Upper lobe of right lung (tissue), 1 donor: ENCODE measurements around the gene SORD. TPM values are rescaled to one million over a fixed set of nuclear protein-coding genes. Genes with fewer than 3 reads are reported as not detected.

Experiments used
- ATAC-seq: fragments of 200-7000 bp; cut with Tn5 transposase; one replicate; pipeline ENCODE4 v1.9.1; 2020; ENCODE audit warnings: mild to moderate bottlenecking, moderate library complexity
- DNase-seq: peaks from one replicate; pipeline ENCODE4 v3.0.0-alpha.2; 2020
- H3K27ac ChIP-seq: fragments of 200-600 bp; one replicate; pipeline ENCODE4 v1.8.0; 2022
- H3K27me3 ChIP-seq: fragments of 200-600 bp; one replicate; pipeline ENCODE4 v1.8.0; 2022; ENCODE audit warnings: mild to moderate bottlenecking
- H3K36me3 ChIP-seq: fragments of 200-600 bp; one replicate; pipeline ENCODE4 v1.8.0; 2022
- H3K4me1 ChIP-seq: fragments of 200-600 bp; one replicate; pipeline ENCODE4 v1.8.0; 2022
- H3K4me3 ChIP-seq: fragments of 200-600 bp; one replicate; pipeline ENCODE4 v1.8.0; 2022; ENCODE audit warnings: mild to moderate bottlenecking
- H3K9me3 ChIP-seq: fragments of 200-600 bp; one replicate; pipeline ENCODE4 v1.8.0; 2022
- intact Hi-C: fragments of 100-400 bp; cut with DNase I; formaldehyde crosslinking; loops from one replicate; pipeline ENCODE4 v1.11.0; 2022
- total RNA-seq: library from RNA; stranded (reverse); fragmentation: NEBNext Ultra II Directional; extraction: Animal tissue kit (Norgen Biotek cat#: 25700); gene quantifications from one replicate; pipeline ENCODE4 v1.2.1, GENCODE V29; 2021
- TF ChIP-seq, protein P1 (sequence below): fragments of 200-600 bp; IDR thresholded peaks from one replicate; pipeline ENCODE4 v1.8.0; 2022; ENCODE audit warnings: antibody characterized with exemption
- donor health status: DM: no; HTN: yes; CAD: no; lungs with severe emphysema.

Gene SORD
- total RNA-seq, 1 donor from 2014 or later, result 7.3 TPM

DNA sequence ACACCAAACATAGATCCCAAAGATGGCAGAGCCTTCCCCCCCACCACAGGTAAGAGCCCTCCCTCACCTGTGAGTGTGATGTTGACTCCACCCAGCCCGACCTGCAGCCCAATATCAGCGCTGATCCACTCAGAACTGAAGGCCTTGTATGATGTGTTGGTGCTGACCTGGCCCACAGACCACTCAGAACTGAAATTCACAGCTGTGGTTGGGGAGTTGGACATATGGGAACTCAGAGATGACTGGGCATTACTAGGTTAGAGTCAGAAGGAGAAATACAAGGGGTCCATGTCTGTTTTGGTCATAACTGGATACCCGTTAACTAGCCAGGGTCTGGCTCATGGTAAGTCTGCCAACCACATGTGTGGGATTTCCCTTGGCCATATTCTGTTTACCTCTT lies 98.0 kb downstream of the SORD start:
- ATAC-seq, result no peak
- H3K27me3 ChIP-seq, result peaks cover 28% of the 10 kb centered on the region
- no peak overlapping the region for H3K27ac ChIP-seq
- intact Hi-C loops, result no loop called here
- H3K4me1 ChIP-seq, result peaks cover 21% of the 10 kb centered on the region
- DNase-seq, result no peak
- no peak overlapping the region for H3K4me3 ChIP-seq
- no peaks in the 10 kb centered on the region for H3K9me3 ChIP-seq
- TF ChIP-seq, protein P1, sequence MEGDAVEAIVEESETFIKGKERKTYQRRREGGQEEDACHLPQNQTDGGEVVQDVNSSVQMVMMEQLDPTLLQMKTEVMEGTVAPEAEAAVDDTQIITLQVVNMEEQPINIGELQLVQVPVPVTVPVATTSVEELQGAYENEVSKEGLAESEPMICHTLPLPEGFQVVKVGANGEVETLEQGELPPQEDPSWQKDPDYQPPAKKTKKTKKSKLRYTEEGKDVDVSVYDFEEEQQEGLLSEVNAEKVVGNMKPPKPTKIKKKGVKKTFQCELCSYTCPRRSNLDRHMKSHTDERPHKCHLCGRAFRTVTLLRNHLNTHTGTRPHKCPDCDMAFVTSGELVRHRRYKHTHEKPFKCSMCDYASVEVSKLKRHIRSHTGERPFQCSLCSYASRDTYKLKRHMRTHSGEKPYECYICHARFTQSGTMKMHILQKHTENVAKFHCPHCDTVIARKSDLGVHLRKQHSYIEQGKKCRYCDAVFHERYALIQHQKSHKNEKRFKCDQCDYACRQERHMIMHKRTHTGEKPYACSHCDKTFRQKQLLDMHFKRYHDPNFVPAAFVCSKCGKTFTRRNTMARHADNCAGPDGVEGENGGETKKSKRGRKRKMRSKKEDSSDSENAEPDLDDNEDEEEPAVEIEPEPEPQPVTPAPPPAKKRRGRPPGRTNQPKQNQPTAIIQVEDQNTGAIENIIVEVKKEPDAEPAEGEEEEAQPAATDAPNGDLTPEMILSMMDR, result no peak
- no peaks in the 10 kb centered on the region for H3K36me3 ChIP-seq

DNA sequence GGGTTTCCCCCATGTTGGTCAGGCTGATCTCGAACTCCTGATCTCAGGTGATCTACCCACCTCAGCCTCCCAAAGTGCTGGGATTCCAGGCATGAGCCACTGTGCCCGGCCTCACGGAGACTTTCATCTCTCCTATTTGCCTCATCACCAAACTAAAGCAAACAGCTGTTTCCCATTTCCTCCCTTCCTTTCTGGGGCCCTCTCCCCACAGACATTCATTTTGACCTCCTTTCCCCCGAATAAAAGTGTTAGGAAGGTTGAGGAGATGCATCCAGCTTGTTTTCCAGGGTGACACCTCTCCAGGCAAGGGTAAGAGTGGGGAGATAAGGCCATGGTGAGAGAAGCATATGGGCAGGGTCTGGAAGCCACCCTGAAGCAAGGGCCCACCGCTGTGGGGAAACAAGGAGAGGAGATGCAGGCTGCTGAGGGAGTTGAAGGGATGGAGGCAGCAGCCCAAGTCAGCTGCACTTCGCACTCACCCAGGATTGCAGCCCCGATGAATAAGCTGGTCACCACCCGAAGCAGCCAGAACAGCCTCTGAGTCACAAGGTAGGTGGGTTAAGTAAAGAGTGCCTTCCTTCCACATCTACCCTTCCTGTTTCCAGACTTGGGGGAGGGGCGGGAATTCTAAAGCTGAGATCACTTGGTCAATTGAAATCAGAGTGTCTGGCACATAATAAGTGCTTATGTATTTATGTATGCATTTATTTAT lies 98.9 kb downstream of the SORD start:
- Histone ChIP-seq H3K27ac (no peak overlapping the region), H3K4me3 (no peak overlapping the region), H3K9me3 (no peaks in the 10 kb centered on the region), H3K27me3 (peaks cover 19% of the 10 kb centered on the region), H3K36me3 (no peaks in the 10 kb centered on the region), H3K4me1 (peaks cover 14% of the 10 kb centered on the region)
- TF ChIP-seq, protein P1, result no peak
- peak; percentile 5 for ATAC-seq
- DNase-seq, result peak; percentile 58
- intact Hi-C loops, result no loop called here

DNA sequence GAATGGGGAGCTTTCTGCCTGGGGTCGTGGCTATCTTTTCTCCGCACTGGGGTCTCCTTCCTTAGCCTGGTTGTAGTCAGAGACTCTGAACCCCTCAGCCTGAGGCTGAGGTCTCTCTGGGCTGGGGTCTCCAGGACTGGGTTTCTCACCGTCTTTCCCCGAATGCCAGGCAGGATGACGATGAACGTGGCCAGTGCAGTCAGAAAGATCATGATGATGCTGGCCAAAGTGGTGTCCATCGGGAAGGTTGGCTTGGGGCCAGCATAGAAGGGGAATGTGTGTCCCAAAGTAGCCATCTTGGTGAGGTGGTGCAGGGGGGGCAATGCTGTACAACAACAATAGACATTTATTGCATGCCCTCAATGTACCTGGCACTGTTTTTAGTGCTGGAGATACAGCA lies 99.7 kb downstream of the SORD start:
- no peak for ATAC-seq
- TF ChIP-seq, protein P1, result no peak
- Histone ChIP-seq H3K9me3 (no peaks in the 10 kb centered on the region), H3K27me3 (peaks cover 15% of the 10 kb centered on the region), H3K4me1 (peaks cover 7% of the 10 kb centered on the region), H3K27ac (no peak overlapping the region), H3K4me3 (no peak overlapping the region), H3K36me3 (no peaks in the 10 kb centered on the region)
- DNase-seq, result peak; percentile 37
- intact Hi-C loops, result no loop called here

DNA sequence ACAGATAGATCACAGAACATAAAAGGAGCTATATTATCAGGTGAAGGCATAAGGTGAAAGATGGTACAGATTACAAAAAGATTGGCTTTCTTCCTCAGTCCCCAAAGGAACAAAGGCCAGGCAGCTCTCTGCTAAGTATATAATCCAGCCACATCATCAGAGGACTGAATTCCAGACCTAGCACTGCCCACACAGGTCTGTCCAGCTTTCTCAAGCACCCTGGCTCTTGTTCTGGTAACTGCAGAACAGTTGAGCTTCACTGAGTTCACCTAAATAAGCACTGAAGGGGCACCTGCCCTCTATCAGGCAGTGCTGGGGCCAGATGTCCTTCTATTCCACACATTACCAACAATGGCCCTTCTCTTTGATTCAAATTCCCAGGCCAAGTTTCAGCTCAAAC lies 100.4 kb downstream of the SORD start:
- intact Hi-C loops, result no loop called here
- peaks cover 4% of the 10 kb centered on the region for H3K4me1 ChIP-seq
- TF ChIP-seq, protein P1, result no peak
- ATAC-seq, result peak; percentile 58
- H3K9me3 ChIP-seq, result no peaks in the 10 kb centered on the region
- H3K27me3 ChIP-seq, result peaks cover 18% of the 10 kb centered on the region
- no peak overlapping the region for H3K4me3 ChIP-seq
- no peak overlapping the region for H3K27ac ChIP-seq
- H3K36me3 ChIP-seq, result no peaks in the 10 kb centered on the region
- peak; percentile 51 for DNase-seq

DNA sequence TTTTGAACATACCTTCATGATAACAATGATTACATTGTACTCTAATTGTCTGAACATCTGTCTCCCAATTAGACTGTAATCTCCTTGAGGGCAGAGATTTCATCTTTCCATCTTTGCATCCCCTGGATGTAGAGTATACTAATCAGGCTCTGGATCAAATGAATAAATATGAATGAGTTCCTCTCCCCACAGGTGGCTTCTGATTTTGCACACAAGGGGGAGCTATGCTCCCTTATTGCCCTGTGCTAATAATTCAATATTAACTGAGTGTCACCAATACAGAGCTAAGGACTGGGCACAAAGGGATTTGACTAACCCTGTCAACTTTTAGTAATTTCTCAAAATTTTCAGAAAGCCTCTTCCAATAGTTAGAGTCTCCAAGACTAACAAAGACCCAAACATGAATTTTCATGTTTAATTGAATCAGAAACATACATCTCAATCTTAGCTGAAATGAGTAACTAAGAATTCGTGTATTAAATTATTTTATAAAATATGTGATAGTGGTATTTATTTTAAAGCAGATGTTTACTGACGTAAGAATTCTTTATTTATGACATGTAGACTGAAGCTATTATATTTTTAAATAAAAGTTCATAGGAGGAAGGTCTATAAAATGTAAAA lies 103.7 kb downstream of the SORD start:
- peak; percentile 15 for ATAC-seq
- Histone ChIP-seq H3K27me3 (peaks cover 46% of the 10 kb centered on the region), H3K27ac (no peak overlapping the region), H3K9me3 (no peaks in the 10 kb centered on the region), H3K4me3 (no peak overlapping the region), H3K36me3 (no peaks in the 10 kb centered on the region), H3K4me1 (peaks cover 4% of the 10 kb centered on the region)
- TF ChIP-seq, protein P1, result peak; percentile 68
- intact Hi-C loops, result no loop called here
- peak; percentile 3 for DNase-seq

Other genes with a start within 250 kb of the SORD start
- gene TERB2, start 66.5 kb upstream of the SORD start, total RNA-seq, result not detected
- gene DUOX2, start 91.0 kb downstream of the SORD start, total RNA-seq, result 3.8 TPM
- not detected for gene DUOXA2, start 91.1 kb downstream of the SORD start, total RNA-seq
- 138 TPM for gene DUOXA1, start 106.7 kb downstream of the SORD start, total RNA-seq
- 327 TPM for gene DUOX1, start 106.8 kb downstream of the SORD start, total RNA-seq
- gene SHF, start 164.8 kb downstream of the SORD start, total RNA-seq, result 7.1 TPM
- 0.35 TPM for gene SLC28A2, start 229.0 kb downstream of the SORD start, total RNA-seq